Fibroblast of villous mesenchyme (primary cell): Measurements from ENCODE around the gene CACNA1D. TPM values are rescaled to one million over a fixed set of nuclear protein-coding genes. Genes with fewer than 3 reads are reported as not detected.
"Not testable (repeated sequence)": the region's sequence is repeated elsewhere in the genome, so short reads cannot be mapped to it uniquely, and the experiment has no call there.

Source experiments
- DNase-seq: peaks from one replicate; pipeline ENCODE4 v3.0.0-alpha.2; 2010; ENCODE audit warnings: low read depth
- H3K4me3 ChIP-seq: 2 replicates; pipeline ENCODE4 v1.5.1; 2011; ENCODE audit warnings: low read depth, mild to moderate bottlenecking, low read length
- total RNA-seq: library from RNA; depleted of rRNA; stranded (reverse); fragments of >200 nt; gene quantifications from 2 replicates; pipeline ENCODE4 v1.2.3, GENCODE V29; 2012
- TF ChIP-seq, protein P1 (sequence below): IDR thresholded peaks from 2 replicates; pipeline ENCODE4 v1.5.1; 2012; ENCODE audit warnings: low read depth, mild to moderate bottlenecking, low read length; ENCODE audit not compliant: insufficient read depth

The CACNA1D gene
- total RNA-seq = under 0.01 TPM in 1 of 2 replicates, not detected in the other

DNA sequence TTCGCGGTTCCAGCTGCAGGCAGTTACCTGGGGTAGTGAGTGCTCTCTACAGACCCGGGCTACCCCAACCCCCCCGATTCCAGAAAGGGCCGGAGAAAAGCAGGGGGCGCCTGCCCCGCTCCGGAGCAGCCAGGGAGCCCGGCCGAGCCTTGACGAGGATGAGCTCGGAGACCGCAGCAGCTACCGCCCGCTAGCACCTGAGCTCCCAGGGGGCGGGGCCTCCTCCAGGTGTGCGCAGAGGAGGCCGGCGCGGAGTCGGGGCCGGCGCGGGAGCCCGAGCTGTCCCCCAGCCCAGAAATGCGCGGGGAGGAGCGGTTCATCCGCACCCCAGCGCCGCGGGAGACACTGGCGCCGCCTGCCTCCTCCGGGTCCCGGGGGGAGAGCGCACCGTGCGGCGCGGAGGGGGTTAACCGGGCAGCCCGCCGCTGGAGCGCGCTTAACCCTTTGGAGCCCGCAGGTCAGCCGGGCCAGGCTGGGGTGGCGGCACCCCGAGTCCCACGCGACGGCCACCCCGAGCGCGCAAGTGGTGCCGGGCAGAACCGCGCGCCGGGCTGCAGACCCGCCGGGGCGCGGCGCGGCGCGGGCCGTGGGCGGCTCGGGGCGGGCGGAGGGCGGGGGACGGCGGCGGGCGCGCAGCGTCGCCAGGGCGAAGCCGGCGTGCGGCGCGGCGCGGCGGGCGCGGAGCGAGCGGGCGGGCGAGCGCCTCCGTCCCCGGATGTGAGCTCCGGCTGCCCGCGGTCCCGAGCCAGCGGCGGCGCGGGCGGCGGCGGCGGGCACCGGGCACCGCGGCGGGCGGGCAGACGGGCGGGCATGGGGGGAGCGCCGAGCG, at the start of gene CACNA1D:
TSS of gene CACNA1D (plus strand) at position 649 of the 829 bp plus-strand sequence. CDS start 556 bp downstream, outside the sequence.
- TF ChIP-seq, protein P1, sequence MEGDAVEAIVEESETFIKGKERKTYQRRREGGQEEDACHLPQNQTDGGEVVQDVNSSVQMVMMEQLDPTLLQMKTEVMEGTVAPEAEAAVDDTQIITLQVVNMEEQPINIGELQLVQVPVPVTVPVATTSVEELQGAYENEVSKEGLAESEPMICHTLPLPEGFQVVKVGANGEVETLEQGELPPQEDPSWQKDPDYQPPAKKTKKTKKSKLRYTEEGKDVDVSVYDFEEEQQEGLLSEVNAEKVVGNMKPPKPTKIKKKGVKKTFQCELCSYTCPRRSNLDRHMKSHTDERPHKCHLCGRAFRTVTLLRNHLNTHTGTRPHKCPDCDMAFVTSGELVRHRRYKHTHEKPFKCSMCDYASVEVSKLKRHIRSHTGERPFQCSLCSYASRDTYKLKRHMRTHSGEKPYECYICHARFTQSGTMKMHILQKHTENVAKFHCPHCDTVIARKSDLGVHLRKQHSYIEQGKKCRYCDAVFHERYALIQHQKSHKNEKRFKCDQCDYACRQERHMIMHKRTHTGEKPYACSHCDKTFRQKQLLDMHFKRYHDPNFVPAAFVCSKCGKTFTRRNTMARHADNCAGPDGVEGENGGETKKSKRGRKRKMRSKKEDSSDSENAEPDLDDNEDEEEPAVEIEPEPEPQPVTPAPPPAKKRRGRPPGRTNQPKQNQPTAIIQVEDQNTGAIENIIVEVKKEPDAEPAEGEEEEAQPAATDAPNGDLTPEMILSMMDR = no peak
- peak within 1 kb of the TSS; percentile 18 for H3K4me3 ChIP-seq
- no peak for DNase-seq

DNA sequence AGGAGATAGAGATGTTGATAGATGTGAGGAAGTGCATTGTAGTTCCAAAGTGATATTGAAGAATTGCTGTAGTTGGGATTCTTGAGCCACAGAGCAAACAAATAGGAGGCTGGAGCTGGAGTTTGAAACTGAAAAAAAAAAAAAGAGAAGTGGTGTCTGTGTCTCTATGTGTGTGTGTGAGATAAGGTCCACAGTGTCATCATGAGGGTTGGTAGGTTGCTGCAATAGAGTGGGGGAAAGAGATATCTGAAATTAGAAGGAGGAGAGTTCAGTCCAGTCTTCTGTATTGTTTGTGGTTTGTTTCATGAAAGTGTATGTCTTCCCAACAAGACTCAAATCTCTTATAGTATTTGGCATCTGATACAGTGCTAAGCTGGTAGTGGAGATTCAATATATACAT, 37.3 kb upstream of the CACNA1D start:
- TF ChIP-seq, protein P1 = no peak
- H3K4me3 ChIP-seq = no peak overlapping the region
- DNase-seq = no peak

DNA sequence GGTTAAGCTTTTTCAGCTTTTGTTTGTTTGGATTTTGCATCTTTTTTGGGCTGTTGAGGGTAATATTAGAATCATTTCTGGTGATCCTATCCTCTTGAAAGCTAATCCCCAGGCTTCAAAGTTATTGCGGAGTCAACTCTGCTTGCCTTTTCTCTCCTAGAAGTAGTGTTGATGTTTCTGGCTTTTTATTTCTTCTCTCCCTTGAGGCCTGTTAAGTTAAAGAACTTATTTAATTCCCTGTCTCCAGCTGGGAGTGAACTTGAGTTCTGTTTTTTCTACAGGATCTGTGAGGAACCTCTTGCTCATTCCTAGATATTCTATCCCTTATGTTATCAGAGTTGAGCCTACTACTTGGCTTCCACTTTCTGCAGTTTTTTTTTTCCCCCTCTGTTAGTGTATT, 34.1 kb upstream of the CACNA1D start:
- DNase-seq = no peak

DNA sequence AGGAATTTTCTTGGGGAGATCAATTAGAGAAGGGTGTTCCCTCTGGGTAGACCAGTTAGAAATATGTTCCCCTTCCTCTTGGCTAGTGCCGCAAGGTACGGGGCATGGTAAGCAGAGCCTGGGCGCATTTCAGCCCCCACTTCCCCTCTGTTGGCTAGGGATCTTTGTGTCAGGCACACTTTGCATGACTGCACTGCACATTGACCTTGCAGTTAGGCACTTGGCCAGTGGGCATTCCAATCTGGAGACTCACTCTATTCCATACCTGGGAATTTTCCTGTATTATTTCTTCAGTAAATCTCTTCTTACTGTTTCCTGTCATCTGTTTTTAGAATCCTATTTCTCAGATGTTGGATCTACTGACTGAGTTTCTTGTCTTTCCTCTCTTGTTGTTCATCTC, 30.0 kb upstream of the CACNA1D start:
- TF ChIP-seq, protein P1 = no peak
- no peak overlapping the region for H3K4me3 ChIP-seq
- DNase-seq = no peak

More for the DNA sequence above, 34.1 kb upstream of the CACNA1D start:
- TF ChIP-seq, protein P1 = no peak
- H3K4me3 ChIP-seq = no peak overlapping the region

DNA sequence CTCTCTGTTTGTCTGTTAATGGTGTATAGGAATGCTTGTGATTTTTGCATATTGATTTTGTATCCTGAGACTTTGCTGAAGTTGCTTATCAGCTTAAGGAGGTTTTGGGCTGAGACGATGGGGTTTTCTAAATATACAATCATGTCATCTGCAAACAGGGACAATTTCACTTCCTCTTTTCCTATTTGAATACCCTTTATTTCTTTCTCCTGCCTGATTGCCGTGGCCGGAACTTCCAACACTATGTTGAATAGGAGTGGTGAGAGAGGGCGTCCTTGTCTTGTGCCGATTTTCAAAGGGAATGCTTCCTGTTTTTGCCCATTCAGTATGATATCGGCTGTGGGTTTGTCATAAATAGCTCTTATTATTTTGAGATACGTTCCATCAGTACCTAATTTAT, 24.7 kb upstream of the CACNA1D start:
- not testable (repeated sequence) for H3K4me3 ChIP-seq, DNase-seq

DNA sequence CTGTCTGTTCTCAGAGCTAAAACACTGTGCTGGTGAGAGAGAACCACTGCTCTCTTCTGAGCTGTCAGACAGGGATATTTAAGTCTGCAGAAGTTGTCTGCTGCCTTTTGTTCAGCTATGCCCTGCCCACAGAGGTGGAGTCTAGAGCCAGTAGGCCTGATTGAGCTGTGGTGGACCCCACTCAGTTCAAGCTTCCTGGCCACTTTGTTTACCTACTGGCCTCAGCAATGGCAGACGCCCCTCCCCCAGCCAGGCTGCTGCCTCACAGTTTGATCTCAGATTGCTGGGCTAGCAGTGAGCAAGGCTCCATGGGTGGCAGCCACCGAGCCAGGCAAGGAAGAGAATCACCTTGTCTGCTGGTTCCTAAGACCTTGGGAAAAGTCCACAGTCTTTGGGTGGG, 21.0 kb upstream of the CACNA1D start:
- DNase-seq = no peak
- TF ChIP-seq, protein P1 = no peak

DNA sequence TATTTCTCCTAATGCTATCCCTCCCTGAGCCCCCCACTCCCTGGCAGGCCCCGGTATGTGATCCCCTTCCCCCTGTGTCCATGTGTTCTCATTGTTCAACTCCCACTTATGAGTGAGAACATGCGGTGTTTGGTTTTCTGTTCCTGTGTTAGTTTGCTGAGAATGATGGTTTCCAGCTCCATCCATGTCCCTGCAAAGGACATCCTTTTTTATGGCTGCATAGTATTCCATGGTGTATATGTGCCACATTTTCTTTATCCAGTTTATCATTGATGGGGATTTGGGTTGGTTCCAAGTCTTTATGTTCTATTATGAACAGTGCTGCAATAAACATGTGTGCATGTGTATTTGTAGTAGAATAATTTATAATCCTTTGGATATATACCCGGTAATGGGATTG, 18.0 kb upstream of the CACNA1D start:
- not testable (repeated sequence) for H3K4me3 ChIP-seq, DNase-seq

More for the DNA sequence above, 21.0 kb upstream of the CACNA1D start:
- H3K4me3 ChIP-seq = no peak overlapping the region

DNA sequence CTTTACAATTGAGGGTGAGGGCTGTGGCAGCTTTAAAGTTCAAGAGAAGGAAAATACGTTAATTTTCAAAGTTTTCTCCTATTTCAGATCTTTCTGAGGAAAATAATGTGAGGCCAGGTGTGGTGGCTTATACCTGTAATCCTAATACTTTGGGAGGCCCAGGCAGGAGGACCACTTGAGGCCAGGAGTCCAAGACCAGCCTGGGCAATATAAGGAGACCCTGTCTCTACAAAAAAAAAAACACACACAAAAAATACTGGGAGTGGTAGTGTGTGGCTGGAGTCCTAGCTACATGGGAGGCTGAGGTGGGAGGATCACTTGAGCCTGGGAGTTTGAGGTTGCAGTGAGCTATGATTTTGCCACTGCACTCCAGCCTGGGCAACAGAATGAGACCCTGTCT, 16.7 kb upstream of the CACNA1D start:
- not testable (repeated sequence) for DNase-seq, H3K4me3 ChIP-seq
